ENCODE measurements around the gene TCEA2.
"Not testable (repeated sequence)": the region's sequence is repeated elsewhere in the genome, so short reads cannot be mapped to it uniquely, and the experiment has no call there.

TCEA2 gene

GRCh38 chr20:64080013-64080812, 17.2 kb downstream of the TCEA2 start, which contains the start of gene OPRL1:
Gene OPRL1, plus strand, starts transcription at chr20:64080082. Its CDS starts 12,639 bp downstream, at chr20:64092721.
- peak in 1 of 3 experiments; percentile 38 for DNase-seq

GRCh38 chr20:64080813-64081623, 18.0 kb downstream of the TCEA2 start:
- DNase-seq: no peak

DNA sequence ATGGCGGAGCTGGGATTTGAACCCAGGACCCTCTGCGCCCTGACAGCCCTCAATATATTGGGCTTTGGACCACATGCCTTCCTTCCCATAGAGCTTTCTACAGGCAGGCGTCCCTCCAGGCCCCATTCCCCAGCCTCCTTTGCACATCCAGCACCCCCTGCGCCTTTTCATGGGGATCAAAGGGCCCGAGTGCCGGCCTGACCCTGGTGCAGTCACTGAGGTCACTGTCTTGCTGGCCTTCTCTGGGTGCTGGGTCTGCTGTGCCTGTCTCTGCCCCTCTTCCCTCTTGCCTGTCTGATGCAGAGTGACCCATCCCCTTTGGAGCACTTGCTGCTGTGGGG, 18.6 kb downstream of the TCEA2 start:
- no peak for DNase-seq

- DNase-seq: no peak
Observed at GRCh38 chr20:64082126-64082731, 19.2 kb downstream of the TCEA2 start.

- peak in 1 of 3 experiments; percentile 50 for DNase-seq
Observed at GRCh38 chr20:64082820-64083377, 19.9 kb downstream of the TCEA2 start.

DNA sequence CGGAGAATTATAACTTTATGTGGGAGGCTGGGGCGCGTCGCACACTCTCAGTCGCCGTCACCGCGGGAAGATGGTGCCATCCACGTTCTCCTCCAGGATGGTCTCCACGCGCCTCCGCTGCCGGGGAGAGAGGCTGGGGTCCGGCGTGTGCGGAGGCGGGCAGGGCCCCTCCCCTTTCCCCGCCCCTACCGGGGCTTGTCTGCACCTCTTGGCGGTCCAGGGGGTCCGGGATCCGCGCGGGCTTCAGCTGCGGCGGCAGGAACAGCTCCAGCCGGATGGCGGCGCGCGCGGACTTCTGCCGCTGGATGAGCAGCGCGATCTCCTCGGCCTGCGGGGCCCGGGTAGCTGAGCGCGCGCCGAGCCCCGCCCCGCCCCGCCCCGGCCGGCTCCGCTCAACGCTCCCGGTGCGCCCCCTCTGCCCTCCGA, 20.4 kb downstream of the TCEA2 start:
- peak; percentile 84 to 89 (median 85) for DNase-seq

- DNase-seq: peak in 2 of 3 experiments; percentile 69 to 72
Observed at GRCh38 chr20:64083804-64084684, 21.0 kb downstream of the TCEA2 start, which contains the start of gene LKAAEAR1. Gene LKAAEAR1, minus strand, starts transcription at chr20:64084398. Its CDS starts 179 bp downstream, at chr20:64084219.

GRCh38 chr20:64084685-64085152, 21.7 kb downstream of the TCEA2 start:
- DNase-seq: peak in 2 of 3 experiments; percentile 67 to 69

DNA sequence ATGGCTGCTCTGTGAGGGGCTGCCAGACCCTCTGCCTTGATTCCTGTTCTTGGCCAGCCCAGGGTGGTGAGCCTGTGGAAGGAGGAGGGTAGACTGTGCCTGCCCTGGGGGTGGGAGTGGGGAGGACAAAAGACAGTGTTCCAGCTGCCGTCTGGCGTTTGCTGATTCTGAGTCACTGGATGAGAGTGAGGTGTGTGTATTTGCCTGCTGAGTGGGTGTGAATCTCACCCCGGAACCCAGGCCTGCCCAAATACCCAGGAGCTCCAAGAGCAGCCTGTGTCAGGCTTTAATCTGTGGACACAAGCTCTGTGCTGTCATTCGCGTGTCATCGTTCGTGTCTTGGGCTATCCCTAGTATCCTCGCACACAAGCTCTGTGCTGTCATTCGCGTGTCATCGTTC, 23.8 kb downstream of the TCEA2 start:
- DNase-seq: no peak

DNA sequence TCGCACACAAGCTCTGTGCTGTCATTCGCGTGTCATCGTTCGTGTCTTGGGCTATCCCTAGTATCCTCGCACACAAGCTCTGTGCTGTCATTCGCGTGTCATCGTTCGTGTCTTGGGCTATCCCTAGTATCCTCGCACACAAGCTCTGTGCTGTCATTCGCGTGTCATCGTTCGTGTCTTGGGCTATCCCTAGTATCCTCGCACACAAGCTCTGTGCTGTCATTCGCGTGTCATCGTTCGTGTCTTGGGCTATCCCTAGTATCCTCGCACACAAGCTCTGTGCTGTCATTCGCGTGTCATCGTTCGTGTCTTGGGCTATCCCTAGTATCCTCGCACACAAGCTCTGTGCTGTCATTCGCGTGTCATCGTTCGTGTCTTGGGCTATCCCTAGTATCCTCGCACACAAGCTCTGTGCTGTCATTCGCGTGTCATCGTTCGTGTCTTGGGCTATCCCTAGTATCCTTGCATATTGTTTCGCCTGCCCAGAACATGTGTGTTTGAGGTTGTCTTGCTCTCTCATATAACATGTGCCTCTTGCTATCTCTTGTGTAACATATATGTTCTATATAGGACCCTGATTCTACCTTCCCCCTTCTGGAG, 24.3 kb downstream of the TCEA2 start:
- not testable (repeated sequence) for DNase-seq

DNA sequence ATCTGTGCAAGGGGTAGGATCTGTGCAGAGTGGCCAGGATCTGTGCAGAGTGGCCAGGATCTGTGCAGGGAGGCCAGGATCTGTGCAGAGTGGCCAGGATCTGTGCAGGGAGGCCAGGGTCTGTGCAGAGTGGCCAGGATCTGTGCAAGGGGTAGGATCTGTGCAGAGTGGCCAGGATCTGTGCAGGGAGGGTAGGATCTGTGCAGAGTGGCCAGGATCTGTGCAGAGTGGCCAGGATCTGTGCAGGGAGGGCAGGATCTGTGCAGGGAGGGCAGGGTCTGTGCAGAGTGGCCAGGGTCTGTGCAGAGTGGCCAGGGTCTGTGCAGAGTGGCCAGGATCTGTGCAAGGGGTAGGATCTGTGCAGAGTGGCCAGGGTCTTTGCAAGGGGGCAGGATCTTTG, 25.6 kb downstream of the TCEA2 start:
- not testable (repeated sequence) for DNase-seq

- DNase-seq: peak in 2 of 3 experiments; percentile 63 to 85
Observed at GRCh38 chr20:64090165-64090564, 27.2 kb downstream of the TCEA2 start.

GRCh38 chr20:64091340-64091739, 28.3 kb downstream of the TCEA2 start:
- peak in 1 of 3 experiments; percentile 56 for DNase-seq

- DNase-seq: peak in 2 of 3 experiments; percentile 51 to 64
Observed at GRCh38 chr20:64091770-64092169, 28.8 kb downstream of the TCEA2 start.

DNA sequence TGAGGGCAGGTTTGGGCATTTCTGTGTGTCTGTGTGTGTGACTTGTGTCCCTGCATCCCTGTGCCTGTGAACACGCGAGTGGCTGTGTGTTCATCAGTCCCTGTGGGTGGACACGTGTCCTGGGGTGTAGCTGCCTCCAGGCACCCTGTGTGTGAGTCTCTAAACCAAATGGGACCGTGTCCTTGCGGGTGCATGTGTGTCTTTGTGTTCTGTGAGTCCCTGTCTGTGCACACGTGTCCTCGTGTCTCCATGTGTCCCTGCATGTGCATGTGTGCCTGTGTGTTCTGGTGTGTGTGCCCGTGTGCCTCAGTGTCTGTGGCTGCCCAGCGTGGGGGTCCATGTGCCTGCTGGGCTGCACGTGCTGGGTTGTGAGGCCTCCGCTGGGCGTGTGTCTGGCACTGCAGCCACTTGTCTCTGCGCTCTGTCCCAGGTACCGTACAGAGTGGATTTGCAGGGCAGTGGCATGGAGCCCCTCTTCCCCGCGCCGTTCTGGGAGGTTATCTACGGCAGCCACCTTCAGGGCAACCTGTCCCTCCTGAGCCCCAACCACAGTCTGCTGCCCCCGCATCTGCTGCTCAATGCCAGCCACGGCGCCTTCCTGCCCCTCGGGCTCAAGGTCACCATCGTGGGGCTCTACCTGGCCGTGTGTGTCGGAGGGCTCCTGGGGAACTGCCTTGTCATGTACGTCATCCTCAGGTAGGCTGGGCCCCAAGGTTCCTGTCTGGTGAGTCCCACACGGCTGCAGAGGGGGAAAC, 29.4 kb downstream of the TCEA2 start:
- DNase-seq: peak in 2 of 3 experiments; percentile 48 to 70

DNA sequence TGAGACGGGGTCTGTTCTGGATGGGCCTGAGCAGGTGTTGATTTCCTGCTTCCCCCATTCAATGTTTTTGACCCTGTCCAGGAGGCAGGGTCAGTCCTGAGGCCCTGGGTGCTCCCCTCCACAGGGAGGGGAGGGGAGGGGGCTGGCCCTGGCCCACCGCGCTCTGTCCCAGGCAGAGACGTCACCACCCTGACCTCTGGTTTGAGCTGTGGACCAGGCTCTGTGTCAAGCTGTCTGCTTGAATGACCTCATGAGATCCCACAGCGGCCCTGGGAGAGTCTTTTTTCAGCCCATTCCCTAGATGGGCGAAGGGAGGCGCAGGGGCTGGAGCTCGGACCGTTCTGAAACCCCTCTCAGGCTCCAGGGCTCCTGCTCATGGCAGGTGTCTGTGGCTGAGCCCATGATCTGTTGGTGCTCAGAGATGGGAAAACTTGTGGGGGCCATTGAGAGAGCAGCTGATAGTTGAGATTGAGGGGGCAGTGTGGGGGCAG, 30.1 kb downstream of the TCEA2 start:
- DNase-seq: peak in 1 of 3 experiments; percentile 23

DNA sequence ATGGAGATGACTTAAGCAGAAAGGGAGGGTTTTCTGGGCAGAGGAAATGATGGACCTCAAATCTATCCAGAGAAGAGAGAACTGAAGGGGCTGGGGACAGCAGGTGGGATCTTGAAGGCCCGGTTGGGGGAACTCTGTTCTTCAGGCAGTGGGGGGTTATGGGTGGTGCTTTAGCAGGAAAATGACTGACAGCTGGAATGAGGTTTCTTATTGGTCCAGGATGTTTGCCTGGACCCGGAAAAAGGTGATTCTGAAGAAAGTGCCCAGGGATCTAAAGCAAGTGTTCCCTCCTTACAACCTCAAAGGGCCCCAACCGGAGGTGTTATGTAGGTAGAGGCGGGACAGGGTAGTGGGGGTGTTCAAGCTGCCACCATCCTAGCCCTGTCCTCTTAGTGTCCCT, 32.5 kb downstream of the TCEA2 start:
- no peak for DNase-seq

GRCh38 chr20:64095927-64096326, 32.9 kb downstream of the TCEA2 start:
- no peak for DNase-seq

DNA sequence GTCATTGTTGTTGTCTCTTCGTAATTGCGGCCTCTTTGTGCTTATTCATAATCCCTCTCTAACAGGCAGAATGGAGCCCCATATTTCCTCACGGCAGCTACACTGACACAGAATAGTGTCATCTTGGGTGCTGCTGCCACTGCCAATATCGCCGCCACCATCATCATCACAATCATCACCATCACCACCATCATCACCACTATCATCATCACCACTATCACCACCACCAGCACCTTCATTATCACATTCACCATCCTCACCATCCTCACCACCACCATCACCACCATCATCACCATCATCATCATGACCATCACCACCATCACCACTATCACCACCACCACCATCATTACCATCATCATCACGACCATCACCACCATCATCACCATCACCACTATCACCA, 33.5 kb downstream of the TCEA2 start:
- DNase-seq: no peak

- no peak for DNase-seq
Observed at GRCh38 chr20:64098471-64099013, 35.5 kb downstream of the TCEA2 start.
